SU-DHL-6 (cell line): ENCODE results near the gene SMC6.

Experiments
- EZH2phosphoT487 ChIP-seq: fragments of 200-600 bp; sonication (generic), shearing (Covaris generic); conservative IDR thresholded peaks from 2 replicates; pipeline ENCODE4 v1.6.1; 2018; ENCODE audit warnings: mild to moderate bottlenecking, antibody characterized with exemption, low read length, moderate library complexity, mixed read lengths
- TF ChIP-seq, protein P1 (sequence below): fragments of 200-600 bp; sonication (generic); IDR thresholded peaks from one replicate; pipeline ENCODE4 v1.5.1; 2017; ENCODE audit warnings: antibody characterized with exemption, mild to moderate bottlenecking, low read length, moderate library complexity; ENCODE audit not compliant: insufficient read depth, poor library complexity, severe bottlenecking

DNA sequence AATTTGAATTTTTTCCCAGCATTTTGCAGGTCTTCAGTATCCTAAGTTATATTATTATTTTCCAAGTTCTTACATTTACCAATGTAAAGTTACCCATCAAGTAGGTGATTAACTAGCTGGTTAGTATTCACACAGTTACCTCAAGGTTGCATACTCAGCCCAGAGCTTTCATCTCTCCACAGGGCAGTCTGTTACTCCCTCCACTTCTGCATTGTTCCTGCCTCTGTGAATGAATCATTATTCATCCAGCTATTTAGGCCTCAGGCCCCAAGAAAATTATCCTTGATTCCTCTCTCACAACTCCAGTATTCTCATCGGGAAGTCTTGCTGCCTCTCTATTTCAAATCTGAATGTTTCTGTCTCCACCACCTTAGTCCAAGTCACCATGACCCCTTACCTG, 92.2 kb downstream of the SMC6 start:
- TF ChIP-seq, protein P1, sequence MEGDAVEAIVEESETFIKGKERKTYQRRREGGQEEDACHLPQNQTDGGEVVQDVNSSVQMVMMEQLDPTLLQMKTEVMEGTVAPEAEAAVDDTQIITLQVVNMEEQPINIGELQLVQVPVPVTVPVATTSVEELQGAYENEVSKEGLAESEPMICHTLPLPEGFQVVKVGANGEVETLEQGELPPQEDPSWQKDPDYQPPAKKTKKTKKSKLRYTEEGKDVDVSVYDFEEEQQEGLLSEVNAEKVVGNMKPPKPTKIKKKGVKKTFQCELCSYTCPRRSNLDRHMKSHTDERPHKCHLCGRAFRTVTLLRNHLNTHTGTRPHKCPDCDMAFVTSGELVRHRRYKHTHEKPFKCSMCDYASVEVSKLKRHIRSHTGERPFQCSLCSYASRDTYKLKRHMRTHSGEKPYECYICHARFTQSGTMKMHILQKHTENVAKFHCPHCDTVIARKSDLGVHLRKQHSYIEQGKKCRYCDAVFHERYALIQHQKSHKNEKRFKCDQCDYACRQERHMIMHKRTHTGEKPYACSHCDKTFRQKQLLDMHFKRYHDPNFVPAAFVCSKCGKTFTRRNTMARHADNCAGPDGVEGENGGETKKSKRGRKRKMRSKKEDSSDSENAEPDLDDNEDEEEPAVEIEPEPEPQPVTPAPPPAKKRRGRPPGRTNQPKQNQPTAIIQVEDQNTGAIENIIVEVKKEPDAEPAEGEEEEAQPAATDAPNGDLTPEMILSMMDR = no peak
- TF ChIP-seq EZH2phosphoT487 = no peak
